ENCODE measurements around the gene TMEM129.

The TMEM129 gene

DNA sequence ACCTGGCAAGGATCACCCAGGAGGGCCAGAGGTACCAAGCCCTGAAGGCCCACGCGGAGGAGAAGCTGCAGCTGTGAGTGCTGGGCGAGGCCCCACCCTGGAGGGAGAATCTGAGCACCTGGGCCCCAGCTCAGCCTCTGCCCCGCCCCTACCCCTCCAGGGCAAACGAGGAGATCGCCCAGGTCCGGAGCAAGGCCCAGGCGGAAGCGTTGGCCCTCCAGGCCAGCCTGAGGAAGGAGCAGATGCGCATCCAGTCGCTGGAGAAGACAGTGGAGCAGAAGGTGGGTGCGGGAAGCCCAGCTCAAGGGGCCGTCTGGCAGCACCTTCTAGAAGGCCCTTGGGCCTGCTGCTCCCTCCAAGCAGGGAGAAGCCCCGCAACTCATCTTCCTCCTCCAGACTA, 23.4 kb upstream of the TMEM129 start:
- no peak for DNase-seq (ENCODE audit: low spot score)

DNA sequence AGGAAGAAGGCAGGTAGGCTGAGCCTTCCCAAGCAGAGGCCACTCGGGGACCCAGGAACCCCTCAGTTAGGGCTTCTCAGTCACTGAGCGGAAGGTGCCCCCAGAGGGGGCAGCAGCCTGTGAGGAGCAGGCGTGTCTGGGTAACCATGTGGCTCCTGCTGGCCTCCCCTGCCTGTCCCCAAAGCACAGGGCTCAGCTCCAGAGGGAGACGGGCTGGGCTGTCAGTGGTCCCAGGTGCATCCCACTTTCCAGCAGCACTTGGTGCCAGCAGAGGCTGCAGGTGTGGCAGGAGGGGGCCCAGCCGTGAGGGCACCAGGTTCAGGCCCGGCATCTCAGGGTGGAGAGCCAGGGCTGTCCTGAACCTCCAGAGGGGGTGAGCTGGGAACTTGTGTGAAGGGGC, 22.9 kb upstream of the TMEM129 start:
- no peak for DNase-seq (ENCODE audit: low spot score)

DNA sequence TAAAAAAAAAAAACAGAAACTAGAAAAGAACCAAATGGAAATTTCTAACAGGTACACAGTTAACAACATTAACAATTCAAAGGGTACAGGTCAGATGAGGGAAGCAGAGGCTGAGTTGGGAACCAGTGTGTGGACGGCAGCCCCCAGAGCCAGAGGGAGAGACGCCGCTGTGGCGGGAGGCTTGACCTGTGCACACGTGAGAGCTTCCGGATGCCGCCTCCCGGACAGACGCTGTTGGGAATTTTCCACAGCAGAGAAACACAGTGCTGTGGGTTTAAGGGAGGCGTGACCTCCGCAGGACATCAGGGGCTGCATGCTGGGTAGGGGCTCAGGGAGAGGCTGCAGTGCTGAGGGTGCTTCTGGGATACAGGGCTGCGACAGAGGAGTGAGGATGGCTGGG, 22.4 kb upstream of the TMEM129 start:
- DNase-seq (ENCODE audit: low spot score) = no peak

DNA sequence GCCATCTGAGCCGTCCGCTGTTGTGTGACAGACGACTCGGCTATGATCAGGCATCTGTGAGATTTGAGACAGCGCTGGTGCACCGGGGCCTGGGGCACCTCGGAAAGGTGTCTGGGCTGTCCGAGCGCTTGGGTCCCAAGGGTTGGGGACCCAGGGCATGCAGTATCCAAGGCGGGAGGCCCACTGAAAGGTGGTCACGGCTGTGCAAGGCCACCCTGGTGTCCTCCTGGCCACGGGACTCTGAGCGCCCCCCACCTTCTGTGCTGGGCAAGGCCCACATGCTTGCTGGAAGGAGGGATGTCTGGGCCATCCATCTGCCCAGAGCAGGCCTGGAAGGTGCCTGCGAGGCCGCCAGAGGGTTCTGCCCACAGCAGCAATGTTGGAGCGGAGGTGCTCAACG, 20.1 kb upstream of the TMEM129 start:
- DNase-seq (ENCODE audit: low spot score) = no peak

DNA sequence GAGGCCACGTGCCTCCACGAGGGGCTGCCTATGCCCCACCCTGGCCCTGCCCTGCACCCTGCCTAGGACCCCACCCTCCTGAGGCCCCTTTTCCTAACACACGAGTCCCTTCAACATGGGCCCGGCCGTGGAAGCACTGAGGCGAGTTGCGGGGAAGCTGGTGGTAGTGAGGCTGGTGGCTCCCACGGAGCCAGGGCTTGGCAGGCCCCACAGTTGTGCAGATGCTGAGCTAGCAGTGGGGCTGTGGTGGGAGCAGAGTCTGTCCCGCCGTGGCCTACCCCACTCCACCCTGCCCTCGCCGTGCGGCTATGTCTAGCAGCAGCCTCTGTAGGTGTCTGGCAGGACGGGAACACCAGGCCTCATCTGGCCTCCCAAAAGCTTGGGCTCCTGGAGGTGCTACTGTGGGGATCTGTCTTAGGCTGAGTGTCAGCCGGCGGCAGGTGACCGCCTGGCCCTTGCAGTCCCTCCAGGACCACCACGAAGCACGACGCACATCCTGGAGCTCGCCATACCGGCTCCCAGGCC, 19.0 kb upstream of the TMEM129 start:
- DNase-seq (ENCODE audit: low spot score) = no peak

DNA sequence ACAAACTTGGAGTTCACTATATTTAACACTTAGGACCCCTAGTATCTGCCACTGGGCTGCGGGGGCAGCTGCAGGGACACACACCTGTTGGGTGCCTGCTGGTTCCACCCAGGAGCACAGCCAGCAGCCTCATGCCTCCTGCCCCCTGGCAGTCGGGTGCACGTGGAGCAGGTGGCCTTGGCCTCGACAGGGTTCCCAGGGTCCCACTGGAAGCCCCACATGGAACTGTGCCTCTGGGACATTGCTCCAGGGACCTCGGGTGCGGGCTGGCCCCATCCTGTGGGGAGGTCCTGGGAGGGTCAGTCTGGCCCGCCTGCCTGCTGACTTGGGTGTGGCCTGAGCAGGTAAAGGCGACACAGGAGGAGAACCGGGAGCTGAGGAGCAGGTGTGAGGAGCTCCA, 18.2 kb upstream of the TMEM129 start:
- DNase-seq (ENCODE audit: low spot score) = no peak

DNA sequence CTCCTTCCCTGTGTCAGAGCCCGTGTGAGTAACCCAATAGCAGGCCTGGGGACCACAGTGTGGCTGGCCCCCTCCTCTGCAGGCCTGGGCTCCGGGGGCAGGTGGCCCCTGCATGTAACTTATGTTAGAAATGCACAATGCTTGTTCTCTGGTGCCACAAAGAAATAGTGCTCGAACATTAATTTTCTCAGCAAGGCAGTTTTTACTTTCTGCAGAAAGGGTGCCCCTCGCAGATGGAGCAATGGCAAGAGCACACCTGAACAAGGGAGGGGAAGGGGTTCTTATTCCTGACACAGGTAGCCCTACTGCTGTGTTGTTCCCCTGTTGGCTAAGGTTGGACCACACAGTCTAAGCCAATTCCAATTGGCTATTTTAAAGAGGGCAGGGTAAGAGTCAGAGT, 17.3 kb upstream of the TMEM129 start:
- no peak for DNase-seq (ENCODE audit: low spot score)

DNA sequence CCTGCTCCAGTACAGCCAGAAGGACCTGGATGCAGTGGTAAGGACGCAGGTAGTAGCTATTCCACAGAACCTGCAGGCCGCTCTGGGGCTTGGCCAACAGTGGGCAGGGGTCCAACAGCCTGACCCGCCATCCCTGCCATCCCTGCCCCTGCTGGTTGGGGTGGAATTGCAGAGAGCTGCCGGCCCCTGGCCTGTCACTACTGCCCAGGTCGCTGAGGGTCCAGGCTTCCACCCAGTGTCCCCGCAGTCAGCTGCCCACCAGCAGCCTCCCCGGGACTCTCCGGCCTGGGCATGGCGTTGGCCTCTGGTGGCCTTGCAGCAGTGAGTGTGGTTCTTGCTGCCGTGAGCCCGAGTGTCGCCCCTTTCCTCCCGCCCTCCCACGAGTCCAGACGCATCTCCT, 16.5 kb upstream of the TMEM129 start:
- DNase-seq (ENCODE audit: low spot score) = no peak

DNA sequence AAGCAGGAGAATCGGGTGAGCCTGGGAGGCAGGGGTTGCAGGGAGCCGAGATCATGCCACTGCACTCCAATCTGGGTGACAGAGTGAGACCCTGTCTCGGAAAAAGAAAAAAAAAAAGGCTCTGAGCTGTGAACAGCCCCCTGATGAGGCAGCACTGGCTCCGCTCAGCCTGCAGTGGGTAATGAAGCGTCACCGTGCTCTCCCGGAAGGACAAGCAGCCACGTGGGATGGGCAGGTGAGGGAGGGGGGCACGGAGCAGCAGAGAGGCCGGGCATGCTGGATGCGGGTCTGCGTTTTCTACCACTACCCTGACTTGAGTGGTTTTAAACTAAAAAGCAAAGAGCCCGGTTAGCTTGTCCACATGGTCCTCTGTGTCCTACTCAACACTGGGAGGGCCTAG, 15.7 kb upstream of the TMEM129 start:
- no peak for DNase-seq (ENCODE audit: low spot score)

DNA sequence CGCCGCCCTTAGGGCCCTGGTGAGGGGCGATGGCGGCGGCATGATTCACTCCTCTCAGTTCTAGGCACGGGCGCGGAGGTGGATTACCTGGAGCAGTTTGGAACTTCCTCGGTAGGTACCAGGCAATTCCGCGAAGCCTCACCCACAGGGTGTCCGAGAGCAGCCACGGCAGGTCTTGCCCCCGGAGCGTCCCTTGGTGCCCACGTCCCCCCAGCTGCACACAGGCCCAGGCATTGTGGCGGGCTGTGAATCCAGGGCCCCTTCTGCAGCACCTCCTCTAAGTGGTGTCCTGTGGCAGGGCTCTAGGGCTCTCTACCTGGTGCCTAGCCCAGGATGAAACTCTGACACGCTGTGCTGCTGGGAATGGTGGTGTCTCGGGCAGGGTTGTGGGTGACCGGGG, 14.1 kb upstream of the TMEM129 start:
- no peak for DNase-seq (ENCODE audit: low spot score)

DNA sequence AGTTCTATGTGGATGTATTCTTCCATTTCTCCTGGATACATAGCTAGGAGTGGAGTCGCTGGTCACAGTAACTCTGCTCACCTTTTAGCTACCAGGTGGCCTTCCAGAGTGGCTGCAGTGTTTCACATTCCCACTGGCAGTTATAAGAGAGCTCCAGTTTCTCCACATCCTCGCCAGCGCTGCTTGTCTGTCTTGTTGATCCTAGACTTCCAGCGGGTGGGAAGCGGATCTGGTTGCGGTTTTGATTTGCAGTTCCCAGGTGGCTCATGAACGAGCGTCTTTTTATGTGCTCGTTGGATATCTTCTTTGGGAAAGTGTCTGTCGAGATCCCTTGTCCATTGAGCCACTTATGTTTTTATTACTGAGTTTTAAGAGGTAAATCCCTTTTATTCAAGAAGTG, 11.8 kb upstream of the TMEM129 start:
- DNase-seq (ENCODE audit: low spot score) = no peak

DNA sequence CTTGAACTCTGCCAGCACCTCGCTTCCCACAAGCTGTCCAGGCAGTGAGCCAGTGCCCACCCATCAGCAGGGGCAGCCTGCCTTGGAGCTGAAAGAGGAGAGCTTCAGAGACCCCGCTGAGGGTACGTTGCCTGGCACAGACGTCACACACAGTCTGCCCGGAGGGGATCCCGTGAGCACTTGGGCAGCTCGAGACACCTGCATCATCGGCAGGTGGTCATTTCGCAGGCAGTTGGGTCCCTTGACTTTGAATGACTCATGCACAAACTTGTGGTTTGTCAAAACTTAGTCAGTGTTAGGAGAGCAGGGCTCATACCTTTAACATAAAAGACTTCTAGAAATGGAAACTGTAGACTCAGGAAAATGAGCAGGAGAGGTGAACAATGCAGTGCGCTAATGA, 10.1 kb upstream of the TMEM129 start:
- DNase-seq (ENCODE audit: low spot score) = no peak

DNA sequence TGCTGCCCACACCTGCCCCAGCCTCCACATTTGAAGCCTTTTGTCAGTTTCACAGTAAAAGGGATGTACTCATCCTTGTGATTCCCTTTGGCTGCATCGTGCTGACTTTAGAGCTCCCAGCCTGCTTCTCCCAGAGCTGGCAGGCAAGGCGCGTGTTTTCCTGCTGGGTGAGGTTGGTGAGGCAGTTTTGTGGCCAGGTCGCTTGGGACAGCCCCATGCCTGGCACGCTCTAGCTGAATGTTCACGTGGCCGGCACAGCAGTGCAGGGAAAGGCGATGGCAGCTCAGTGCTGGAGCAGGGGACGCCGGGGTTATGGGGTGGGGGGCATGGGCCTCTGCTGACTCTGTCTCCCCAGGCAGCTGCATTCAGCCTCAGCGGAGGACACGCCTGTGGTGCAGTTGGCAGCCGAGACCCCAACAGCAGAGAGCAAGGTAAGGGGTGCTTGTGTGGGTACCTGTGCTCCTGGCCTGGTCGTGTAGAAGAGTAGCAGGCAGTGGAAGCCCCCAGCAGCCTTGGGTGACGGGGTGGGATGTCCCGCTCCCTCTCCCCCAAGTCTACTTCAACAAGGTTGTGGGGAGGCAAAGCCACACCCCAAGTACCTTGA, 9.5 kb upstream of the TMEM129 start:
- DNase-seq (ENCODE audit: low spot score) = no peak

DNA sequence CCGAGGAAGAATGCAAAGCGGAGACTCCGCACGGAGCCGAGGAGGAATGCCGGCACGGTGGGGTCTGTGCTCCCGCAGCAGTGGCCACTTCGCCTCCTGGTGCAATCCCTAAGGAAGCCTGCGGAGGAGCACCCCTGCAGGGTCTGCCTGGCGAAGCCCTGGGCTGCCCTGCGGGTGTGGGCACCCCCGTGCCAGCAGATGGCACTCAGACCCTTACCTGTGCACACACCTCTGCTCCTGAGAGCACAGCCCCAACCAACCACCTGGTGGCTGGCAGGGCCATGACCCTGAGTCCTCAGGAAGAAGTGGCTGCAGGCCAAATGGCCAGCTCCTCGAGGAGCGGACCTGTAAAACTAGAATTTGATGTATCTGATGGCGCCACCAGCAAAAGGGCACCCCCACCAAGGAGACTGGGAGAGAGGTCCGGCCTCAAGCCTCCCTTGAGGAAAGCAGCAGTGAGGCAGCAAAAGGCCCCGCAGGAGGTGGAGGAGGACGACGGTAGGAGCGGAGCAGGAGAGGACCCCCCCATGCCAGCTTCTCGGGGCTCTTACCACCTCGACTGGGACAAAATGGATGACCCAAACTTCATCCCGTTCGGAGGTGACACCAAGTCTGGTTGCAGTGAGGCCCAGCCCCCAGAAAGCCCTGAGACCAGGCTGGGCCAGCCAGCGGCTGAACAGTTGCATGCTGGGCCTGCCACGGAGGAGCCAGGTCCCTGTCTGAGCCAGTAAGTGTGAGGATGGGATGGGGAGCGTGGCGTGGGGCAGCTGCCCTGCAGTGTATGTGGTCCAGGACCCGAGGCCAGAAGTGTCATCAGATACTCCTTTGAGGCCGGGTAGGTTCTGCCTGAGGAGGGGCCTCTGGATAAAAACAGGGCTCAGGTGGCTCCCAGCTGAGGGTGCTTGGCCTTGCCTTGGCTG, 7.2 kb upstream of the TMEM129 start:
- no peak for DNase-seq (ENCODE audit: low spot score)

DNA sequence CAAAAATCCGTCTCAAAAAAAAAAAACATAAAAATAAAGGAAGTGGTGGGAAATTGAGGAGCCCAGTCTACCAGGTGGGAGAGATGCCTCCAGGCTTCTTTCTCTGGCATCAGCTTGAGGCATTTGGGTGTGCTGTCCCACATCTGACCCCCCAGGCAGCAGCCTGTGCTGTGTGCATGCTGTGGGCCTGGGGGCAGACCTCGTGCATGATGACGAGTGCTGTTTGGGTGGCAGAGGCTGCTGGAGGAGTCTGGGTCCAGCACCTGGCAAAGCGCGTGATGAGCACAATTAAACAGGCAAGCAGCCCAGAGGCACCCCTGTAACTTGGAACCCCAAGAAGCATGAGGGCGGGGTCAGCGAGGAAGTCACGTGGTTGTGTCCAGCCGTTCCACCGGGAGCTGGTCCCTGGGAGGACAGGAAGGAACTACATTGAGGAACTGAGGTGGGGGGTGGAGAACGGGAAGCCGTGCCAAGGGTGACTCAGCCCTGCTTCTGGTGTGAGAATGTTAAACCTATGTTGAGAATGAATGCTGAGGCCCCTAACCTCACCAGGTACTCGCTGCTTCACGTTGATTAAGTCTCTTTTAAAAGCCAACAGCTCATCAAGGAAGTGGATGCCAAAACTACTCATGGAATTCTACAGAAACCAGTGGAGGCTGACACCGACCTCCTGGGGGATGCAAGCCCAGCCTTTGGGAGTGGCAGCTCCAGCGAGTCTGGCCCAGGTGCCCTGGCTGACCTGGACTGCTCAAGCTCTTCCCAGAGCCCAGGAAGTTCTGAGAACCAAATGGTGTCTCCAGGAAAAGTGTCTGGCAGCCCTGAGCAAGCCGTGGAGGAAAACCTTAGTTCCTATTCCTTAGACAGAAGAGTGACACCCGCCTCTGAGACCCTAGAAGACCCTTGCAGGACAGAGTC, 6.3 kb upstream of the TMEM129 start:
- peak; percentile 34 for DNase-seq (ENCODE audit: low spot score)

DNA sequence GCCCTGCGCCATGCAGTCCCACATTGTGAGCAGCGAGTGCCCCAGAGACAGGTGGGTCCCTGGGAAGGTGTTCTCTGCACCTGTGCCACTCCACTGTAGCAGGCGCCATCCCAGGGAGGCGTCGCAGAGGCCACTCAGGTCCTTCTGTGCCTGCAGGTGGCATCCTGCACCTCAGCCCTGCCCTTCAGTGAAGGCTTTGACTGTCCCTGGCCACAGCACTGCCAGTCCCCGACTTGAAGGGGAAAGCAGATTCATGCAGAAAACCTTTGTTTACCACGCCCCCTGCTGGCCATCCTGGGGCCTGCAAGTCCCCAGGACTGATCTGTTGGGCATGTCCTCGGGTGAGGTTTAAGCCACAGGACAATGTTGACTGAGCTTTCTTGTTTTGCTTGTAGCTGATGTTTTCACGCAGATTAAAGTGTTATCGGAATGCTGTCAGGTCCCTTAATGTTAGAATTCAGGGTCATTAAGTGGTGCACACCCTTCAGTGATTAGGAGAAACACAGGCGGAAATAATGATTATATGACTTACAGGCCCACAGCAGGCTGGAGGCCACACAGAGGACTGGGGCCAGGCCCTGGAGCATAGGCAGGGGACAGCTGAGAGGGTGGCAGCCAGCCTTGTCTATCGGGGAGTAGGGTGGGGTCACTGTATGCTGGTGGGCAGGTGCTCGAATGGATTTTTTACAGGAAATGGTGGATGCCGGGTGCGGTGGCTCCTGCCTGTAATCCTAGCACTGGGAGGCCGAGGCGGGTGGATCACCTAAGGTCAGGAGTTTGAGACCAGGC, 5.2 kb upstream of the TMEM129 start:
- DNase-seq (ENCODE audit: low spot score) = peak; percentile 61

DNA sequence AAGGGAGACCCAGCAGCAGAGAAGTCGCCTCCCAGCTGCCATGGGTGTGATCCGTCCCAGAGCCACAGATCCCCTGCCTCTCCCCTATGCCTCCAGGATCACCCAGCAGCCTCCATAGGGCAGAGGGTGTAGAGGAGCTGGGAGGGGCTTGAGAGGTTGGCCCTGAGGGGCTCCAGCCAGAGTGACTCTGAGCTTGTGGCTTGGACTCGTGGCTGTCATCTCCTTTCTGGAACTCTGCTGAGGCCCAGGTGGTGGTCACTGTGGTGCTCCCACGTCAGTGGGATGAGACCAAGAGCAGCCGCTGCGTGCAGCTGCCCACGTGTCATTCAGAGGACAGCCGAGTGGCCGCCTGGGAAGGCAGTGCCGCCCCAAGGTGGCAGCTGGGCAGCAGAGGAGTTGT, 4.4 kb upstream of the TMEM129 start:
- DNase-seq (ENCODE audit: low spot score) = no peak

DNA sequence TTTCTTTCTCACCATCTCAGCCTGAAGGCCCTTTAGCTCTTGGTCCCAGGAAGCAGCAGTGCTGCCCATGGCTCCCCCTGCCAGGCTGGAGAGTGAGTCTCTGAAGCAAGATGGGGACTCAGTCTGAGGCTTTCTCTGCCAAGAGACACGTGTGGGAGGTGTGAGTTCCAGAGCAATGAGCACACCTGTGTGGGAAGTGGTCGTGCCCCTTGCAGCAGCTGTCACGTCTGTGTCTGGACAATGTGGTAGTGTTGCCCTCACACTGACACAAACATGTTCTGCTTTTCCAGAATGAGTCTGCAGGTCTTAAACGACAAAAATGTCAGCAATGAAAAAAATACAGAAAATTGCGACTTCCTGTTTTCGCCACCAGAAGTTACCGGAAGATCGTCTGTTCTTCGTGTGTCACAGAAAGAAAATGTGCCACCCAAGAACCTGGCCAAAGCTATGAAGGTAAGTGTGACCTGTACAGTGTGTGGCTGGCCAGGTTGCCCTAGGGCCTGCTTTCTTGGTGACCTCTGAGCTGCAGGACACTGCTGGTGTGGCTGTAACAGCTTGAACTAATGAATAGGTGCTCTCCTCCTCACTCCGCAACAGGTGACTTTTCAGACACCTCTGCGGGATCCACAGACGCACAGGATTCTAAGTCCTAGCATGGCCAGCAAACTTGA, 2.1 kb upstream of the TMEM129 start:
- no peak for DNase-seq (ENCODE audit: low spot score)

DNA sequence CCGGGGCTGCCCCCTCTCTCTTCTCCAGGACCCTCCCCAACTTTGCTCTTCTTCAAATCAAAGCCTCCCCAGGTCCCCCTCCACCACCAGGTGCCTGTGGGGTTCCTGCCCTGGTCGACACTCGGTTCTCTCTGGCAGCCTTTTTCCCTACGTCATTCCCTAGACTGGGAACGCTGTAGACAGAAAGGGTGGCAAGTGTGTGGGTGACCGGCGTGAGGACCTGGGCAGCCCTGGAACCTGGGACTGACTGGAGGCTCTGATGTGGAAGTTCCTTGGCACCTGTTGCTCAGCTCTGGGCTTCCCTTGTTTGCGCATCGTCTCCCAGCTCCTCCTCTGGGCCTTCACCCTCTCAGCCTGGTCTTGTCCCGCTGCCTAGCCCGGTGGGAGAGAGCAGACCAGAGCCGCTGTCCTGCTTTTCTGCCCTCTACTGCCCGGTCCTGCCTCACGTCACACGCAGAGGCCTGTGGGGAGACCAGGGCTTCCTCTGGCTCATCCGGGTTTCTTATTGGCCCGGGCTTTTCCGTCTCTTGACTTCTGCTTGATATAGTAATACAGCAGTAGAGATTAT, 1.5 kb upstream of the TMEM129 start:
- DNase-seq (ENCODE audit: low spot score) = no peak

DNA sequence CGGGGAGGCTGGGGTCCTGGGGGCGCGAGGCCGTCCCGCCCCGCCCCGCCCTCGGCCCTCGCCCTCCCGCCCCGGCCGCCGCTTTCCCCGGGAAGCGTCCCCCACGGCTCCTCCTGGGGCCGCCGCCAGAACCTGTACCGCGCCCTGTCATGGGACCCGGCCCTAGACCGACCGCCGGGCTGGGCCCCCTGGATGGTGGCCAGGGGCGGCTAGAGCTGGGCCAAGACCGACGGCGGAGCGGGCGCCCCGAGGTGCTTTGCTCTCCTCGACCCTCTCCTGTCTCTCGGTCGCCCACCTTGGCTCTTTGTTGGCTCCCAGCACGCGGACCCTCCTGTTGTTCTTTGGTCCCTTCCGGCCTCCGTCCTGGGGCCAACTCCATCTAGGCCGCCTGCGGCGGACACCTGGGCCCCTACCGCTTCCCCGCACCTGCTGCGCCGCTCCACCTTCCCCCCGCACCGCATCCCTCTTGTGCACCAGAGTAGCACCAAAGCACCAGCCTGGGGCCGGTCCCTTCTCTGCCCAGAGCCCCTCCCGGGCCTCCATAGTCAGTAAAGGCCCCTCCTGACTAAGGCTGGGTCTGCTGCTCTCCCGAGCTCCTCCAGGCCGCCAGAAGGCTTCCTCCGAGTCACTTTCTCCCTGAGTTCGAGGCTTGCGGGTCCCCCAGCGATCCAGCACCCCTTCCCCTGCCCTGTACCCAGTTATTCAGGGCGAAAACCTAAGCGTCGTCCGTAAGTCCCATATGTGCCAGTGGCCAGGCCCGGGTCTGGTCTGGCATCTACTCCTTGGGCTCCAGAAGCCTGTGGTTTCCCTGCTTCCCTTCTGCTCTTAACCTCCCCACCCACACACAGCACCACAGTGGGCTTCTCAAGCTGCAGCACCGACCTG, 785 bp upstream of the TMEM129 start:
- no peak for DNase-seq (ENCODE audit: low spot score)
